H54 (cell line): ENCODE measurements around the gene ABHD8.

Experiments used
- DNase-seq: peaks from one replicate; pipeline ENCODE4 v3.0.0; 2011; ENCODE audit warnings: low spot score, mixed read lengths; ENCODE audit not compliant: insufficient read length
- FAIRE-seq: peaks from 3 replicates; lab custom pipeline; 2011; peaks lifted over from hg19 to GRCh38; lab: Jason Lieb, UNC
- POLR2A ChIP-seq: IDR thresholded peaks from 2 replicates; pipeline ENCODE4 v1.6.1; 2011; ENCODE audit warnings: low read depth, mild to moderate bottlenecking, low read length

ABHD8 gene

GRCh38 chr19:17245535-17245984, 57.7 kb downstream of the ABHD8 start, which contains the start of gene NR2F6:
NR2F6 (minus strand) TSS chr19:17245919; CDS start chr19:17245220, 699 bp downstream.
- no peak for DNase-seq
- TF ChIP-seq POLR2A, result peak; percentile 67

DNA sequence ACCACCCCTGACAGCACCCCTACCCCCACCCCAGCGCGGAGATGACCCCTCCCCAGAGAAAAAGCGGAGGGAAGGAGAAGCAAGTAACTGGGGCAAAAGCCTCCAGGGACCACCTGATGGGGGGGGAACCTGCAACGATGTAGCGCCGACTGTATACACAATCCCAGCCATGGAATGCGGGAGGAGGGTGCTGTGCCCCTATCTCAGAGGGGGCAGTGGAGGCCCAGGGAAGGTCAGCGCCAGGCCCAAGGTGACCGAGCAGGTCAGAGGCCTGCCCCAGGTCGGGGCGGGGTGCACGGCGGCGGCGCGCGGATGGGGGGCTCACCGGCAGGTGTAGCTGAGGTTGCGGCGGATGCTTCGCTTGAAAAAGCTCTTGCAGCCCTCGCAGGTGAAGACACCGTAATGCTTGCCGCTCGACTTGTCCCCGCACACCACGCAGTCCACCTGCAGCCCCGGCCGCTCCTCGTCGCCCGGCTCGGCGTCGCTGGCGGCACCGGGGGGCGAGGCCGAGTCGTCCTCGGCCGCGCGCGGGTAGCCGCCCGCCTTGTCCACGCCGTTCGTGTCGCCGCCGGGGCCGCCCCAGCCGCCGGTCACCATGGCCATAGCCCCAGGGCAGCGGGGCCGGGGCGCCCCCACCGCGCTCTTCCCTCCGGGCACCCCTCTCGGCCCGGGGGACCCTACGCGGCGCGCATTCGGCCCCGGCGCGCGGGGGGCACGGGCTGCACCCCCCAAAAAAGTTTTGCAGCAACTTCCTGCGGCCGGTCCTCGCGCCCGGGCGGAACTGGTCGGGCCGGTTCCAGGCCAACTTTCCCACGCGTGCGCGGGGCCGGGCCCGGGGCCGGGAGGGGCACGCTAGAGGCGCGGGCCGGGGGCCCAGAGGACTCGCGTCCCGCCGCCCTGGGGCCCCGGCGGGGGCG, 58.3 kb downstream of the ABHD8 start:
- no peak for TF ChIP-seq POLR2A
- DNase-seq (no peak), FAIRE-seq (no peak)

More at GRCh38 chr19:17245535-17245984, 57.7 kb downstream of the ABHD8 start, which contains the start of gene NR2F6:
- FAIRE-seq, result no peak

- DNase-seq (peak; percentile 76), FAIRE-seq (no peak)
- TF ChIP-seq POLR2A, result 0 out of 2 replicates have a peak, but pooled peaks have one; percentile 5
These were observed 59.2 kb downstream of the ABHD8 start for GRCh38 chr19:17243830-17244617.

DNA sequence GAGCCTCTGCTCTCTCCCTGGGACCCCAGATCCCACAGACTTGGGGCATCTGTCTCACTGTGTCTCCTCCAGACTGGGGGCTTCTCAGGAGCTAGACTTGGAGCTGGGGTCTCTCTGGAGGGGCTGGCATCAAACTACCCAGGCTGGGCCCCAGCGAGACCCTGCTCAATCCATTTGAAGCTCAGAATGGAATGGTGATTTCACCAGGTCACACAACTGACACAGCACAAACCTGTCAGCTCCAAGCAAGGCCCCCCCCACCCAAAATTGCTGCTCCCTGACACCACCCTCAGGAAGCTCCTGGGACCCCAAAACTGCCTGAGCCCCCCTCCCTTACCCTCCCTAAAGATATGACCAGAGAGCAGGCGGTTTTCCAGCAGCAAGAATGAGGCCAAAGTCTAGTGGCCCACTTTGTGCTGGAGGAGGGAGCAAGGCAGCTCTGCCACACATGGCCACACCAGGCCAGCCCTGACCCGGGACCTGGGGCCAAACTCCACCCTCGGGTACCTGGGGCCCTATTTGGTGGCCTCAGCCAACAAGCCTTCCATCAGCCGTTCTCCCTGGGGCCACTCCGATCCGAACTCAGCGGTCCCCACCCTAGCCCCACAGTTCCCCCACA, 59.9 kb downstream of the ABHD8 start:
- no peak for TF ChIP-seq POLR2A

DNA sequence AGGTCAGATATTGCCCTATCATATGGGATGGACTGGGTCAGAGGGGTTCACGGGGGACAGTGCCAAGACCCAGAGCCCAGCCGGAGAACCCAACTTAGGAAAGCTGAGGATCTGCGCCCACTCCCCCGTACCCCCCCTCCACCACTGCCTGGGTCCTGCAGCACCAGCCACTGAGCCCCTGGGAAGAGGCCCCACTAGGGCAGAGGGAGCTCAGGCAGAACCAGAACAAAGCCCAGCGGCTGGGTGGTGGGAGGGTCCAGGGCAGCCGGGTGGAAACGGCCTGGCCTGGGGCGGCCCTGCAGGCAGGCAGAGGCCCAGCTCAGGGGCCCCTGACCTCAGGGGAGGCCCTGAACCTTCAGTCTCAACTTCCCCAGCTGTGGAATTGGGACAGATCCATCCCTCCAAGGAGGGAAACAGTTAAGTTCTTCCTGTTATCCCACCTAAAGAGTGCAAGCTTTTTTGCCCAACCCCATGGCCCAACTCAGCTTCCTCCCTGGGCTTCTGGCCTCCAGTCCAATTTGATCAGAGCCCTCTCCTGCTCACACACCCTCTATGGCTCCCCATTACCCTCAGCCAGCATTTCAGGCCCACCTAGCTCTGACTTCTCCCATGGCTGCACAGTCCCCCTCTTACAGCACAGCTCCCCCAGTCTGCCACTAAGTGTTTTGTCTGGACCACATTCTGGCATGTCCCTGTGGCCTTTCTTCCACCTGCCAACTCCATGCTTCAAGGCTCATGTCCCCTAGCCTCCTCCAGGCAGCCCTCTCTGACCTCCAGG, 60.6 kb downstream of the ABHD8 start:
- no peak for TF ChIP-seq POLR2A
- no peak for FAIRE-seq

More for the DNA sequence above, 59.9 kb downstream of the ABHD8 start:
- no peak for FAIRE-seq
- DNase-seq, result no peak

More for the DNA sequence above, 60.6 kb downstream of the ABHD8 start:
- DNase-seq, result no peak
